Activated effector memory CD4-positive, alpha-beta T cell treated with anti-CD3 and anti-CD28 coated beads, Interleukin-2, amount 50 U/mL, for 16 hours (primary cell): ENCODE measurements around the gene TACR1.
"Not testable (repeated sequence)": the region's sequence is repeated elsewhere in the genome, so short reads cannot be mapped to it uniquely, and the experiment has no call there.

Experiments
- DNase-seq: peaks from one replicate; pipeline ENCODE4 v3.0.0-alpha.2; 2020

TACR1 gene

DNA sequence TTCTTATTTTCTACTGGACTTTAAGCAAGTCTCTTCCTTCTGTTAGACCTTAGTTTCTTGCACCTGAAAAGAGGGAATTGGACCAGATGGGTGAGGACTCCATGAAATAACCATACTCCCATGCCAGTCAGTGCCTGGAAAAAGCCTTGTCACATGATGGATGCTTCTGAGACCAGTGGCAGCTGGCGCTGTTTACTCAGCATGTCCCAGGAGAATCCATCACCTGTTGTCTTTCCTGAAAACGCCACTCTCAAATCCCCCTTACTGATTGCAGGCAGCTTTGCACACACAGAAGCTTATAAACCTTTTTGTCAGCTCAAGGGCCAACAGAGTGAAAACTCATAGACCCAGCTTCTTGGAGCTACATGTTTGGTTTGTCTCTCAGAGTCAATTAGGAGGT, 123.2 kb downstream of the TACR1 start:
- DNase-seq: no peak

DNA sequence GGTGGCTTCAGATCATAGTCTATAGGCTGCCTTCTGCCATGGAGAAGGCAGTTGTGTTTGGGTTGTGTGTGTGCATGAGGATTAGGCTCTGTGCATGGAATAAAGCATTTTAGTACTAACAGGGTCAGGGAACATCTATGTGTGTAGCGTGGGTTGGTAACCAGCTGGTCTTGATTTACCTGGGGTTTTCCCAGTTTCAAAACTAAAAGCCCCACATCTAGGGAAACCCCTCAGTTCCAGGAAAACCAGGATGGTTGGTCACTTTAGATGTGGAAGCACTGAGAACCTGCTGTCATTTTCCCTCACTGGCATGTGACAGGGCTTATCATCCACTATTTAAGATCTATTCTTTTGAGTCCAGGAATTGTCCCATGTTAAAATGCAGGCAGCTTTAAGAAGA, 124.6 kb downstream of the TACR1 start:
- no peak for DNase-seq

DNA sequence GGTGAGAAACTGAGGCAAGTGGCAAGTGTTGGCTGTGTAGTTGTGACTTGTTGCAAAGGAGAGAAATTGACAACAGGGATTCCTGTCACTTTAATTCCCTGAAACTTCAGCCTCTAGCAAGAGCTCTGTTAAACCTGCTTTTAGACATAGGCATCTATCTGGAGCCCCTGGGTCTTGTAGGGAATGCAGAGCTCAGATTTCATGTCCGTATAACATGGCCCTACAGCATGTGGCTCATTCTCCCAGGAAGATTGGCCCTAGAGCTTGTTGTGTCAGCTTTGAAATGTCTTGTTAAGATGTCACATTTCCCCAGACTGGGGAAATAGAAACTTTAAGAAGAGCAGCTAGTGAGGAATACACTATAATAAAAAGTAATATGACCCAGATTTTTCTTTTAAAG, 125.1 kb downstream of the TACR1 start:
- DNase-seq: no peak

DNA sequence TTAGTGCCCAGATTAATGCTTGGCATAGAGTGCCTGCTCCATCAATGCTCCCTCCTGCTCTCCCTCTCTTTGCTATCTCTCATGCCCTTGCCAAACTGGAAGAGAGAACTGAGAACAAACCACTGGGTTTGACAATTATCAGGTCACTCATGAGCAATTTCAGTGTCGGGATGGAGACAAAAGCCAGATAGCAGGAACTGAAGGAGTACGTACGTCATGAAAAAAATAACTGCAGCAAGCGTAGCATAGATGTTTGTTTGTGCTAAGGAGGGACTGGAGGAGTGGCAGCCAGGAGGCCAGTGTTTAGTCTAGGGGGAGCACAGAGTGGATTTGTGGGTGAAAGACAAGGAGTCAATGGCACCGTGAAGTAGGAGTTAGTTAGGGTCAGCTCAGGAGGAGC, 127.6 kb downstream of the TACR1 start:
- DNase-seq: no peak

DNA sequence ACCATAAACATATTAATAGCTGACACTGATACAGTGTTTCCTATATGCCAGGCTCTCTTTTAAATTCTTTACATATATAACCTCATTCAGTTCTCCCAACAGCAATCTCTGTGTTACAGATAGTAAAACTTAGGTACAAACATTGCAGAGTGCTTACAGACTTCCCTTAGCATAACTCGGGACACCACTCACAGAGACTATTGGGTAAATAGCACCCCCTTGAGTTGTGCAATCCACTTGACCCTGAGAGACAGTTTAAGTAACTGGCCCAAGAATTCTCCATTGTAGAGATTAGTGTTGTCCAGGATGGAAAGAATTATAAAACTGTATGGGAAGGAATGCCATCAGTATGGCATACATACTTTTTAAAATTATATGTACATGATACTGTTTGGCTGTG, 130.8 kb downstream of the TACR1 start:
- DNase-seq: no peak

DNA sequence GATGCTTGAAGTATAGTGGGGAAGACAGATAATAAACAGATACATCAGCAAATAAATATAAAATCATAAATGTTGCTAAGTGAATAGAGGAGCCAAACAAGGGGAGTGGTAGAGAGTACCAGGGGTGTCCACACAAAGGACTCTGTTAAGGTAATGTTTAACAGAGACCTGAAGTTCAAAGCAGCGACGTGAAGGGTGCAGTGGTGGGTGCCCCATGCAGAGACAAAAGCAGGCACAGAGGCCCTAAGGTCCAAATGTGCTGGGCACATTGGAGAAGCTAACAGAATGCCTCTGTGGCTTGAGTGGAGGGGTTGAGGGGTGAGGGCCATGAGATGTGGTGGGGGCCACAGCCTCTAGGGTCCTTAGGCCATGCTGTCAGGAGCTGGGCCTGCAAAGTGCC, 131.8 kb downstream of the TACR1 start:
- DNase-seq: no peak

DNA sequence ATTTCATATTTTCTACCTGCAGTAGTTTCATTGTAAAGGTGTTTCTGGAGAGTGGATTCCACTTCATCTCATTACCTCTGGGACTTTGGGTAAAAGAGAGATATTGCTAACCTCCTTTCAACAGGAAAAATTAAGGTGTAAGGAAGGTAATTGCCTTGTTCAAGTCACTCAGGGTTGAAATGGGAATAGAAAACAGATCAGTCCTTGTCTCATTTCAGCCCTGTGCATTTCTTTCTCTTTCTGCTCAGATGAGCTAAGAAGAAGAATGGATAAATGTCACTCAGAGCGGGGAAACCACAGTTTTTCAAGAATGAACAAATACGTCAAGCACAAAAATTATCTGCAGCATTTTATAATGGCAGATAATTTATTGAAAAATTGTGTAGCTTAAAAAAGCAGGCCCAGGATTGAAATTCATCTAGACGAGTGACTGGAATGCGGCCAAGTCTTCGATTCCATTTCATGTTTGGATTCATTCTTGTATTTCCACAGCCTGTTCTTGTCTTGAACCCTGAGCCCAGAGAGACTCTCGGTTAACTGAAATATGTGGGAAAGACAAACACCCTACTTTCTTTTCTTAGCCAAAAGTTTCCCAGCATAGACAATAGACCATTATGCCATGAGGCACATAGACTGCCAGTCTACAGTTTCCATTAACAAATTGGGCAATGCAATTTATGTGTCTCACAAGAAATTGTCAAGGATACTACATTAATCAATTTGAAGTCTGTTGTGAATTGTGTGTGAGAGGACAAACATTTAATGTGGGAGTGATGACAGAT, 133.0 kb downstream of the TACR1 start:
- DNase-seq: no peak

DNA sequence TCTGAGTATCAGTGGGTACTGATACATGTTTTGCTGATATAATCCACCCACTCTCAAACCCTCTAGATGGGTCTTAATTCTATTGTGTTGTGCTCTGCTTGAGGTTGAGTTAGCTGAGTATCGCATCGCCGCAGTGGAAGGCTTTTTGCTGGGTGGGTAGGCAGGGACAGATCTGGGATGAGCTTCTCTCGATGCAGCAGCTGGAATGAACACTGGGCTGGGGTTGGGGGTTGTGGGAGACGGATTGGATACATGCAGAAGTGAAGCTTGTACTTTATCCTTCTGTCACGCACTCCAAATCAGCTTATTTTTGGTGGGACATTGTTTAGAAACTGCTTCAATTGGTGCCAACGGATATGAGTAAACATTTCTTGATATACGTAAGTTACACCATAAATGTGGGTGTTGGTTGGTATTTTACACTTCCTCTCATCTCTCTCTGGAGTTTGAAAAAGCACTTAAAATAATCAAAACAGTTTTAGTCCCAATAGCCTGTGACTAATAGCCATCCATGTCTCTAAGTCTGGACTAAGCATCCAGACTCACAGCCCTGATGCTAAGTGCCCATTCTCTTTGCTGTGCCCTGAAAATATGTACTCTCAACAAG, 133.8 kb downstream of the TACR1 start:
- DNase-seq: no peak

DNA sequence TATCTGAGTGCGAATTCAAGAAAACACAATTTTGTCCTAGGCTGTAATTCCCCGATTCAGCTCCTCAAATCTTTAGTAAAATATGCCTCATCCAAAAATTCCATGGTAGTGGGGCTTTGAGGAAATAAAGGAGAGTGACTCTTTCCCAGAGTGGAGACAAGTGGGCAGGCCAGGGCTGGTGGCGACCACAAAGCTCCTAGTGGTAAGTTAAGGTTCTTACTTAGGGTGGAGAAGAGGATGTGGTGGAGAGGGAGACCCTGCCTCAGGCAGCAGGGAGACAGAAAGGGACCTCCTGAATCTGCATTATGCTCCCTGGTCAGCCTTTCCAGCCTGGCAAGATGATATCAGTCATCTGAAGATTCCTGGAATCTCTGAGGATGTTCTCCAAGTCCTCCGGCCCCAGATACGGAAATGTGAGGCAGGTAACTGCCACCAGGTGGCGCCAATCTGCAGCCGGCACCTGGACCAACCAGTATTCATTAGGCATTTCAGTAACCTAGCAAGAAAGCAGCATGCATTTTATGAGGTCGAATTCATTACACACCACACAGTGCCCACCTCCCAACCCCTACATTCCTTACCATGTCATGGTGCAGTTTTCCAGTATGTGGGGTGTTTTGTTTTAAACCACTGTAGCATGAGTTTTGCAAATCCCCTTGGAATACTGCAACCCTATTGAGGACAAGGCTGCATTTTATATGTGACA, 134.5 kb downstream of the TACR1 start:
- DNase-seq: peak; percentile 81

DNA sequence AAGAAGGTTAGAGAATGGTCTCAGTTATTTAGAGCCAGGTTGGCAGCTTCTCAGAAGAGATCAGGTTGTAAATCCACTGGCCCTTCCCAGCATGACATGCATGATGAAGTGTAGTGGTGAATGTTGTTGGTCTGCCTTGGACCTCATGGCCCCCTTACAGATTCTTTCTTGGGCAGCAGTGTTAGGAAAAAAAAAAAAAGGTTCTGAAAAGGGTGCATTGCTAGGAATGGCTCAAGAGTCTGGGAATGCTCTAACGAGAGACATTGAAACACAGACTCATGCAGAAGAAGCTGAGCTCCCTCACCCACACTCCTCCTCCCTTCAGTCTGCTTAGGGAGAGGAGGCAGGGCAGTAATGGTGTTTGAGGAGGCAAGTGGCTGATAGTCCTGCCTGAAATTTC, 135.4 kb downstream of the TACR1 start:
- no peak for DNase-seq

DNA sequence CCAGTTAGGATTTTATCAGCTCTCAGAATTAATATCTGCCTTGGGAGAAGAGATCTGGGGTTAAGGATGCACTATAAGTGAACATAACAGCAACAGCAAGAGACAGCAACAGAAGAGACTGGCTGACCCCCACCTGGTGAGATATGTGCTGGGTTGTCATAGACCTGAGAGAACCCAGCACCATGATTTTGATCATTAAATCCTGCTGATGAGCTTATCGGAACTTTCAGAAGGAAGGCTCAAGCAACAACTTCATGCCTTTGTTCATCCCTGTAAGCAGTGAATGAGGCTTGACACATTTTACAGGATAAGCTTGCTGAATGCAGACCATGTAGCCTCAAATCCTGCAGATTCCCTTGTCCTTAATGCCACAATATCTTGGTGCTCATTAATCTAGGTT, 140.9 kb downstream of the TACR1 start:
- no peak for DNase-seq

DNA sequence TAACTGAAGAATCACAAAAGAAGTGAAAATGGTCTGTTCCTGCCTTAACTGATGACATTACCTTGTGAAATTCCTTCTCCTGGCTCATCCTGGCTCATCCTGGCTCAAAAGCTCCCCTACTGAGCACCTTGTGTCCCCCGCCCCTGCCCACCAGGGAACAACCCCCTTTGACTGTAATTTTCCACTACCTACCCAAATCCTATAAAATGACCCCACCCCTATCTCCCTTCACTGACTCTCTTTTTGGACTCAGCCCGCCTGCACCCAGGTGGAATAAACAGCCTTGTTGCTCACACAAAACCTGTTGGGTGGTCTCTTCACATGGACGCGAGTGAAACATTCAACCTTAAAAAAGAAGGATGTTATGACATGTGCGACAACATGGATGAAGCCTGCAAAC, 142.2 kb downstream of the TACR1 start:
- not testable (repeated sequence) for DNase-seq

DNA sequence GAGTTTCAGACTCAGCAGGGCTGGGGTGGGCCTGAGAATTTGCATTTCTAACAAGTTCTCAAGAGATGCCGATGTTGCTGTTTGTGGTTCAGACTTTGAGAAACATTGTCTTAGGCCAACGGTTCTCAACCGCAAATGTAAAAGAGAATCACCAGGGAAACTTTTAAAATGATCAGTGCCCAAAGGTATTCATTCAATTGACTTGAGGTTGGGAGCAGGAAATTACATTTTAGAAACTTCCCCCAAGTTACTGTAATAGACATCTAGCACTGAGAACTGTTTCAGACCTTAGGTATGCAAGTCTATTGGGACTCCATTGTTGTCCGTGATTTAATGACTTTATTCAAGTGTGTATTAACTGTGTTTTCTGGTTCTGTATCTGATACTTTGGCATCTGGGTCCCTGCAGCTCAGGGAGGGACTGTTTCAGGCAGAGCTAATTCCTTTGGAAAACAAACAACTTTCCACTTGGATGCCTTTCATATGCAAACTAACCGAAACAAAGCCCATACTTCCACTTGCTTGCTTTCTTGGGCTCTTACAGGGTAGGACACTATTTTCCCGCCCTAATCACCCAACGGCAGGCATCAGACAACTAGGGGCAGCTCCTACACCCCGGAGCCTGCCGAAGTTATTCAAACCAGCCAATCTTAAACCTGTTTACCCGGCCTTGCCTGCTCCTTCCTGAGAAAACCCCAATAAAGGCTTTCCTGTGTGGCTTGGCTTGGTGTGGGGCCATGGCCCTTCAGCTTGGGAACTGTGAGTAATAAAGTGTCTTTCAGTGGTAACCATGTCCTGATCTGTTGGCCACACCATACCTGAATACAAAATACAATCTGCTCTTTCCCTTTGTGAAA, 143.3 kb downstream of the TACR1 start:
- DNase-seq: no peak

DNA sequence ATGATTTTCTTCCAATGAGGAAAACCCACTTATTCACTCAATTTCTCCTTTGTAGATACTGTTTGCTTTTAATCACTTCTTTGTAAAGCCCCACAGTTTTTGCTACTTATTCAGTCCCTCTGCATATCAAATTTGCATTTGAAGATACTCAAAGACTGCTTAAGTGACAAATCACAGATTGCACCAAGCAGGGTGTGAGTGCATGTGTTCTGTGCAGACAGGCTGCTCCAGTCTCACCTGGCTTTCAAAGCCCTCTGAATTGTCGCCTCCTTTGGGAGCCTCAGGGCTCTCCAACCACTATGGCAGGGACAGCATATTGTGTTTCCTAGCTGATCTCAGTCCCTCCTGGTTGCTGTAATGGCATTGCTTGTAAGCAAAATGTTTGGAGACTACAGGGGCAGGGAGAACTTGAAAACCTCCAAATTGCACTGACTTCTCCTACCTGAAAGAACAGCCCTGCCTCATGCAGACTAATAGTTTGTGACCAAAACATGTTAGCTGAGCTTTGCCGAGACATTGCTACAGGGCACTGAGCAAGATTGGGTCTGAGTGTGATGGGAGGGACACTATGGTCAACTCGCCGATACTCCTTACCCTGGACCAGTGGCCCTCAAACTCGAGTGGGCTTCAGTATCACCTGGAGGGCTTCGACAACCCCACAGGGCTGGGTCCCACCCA, 144.0 kb downstream of the TACR1 start:
- no peak for DNase-seq

DNA sequence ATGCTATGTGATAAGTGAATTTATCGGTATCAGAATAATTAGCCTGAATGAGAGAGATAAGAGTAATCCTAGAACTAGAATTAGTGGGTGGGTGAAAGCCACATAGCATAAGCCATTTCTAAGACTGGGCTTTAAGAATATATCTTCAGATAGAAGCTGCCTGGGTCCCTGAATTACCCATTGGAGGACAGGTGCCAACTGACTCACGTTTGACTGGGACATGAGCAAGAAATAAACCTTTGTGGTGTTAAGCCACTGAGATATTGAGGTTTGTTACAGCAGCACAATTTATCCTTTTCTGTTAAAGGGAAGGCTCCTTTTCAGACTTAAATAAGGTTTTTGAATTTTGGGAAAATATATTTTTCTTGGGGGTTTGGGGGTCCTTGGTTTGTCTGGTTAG, 145.0 kb downstream of the TACR1 start:
- DNase-seq: no peak

DNA sequence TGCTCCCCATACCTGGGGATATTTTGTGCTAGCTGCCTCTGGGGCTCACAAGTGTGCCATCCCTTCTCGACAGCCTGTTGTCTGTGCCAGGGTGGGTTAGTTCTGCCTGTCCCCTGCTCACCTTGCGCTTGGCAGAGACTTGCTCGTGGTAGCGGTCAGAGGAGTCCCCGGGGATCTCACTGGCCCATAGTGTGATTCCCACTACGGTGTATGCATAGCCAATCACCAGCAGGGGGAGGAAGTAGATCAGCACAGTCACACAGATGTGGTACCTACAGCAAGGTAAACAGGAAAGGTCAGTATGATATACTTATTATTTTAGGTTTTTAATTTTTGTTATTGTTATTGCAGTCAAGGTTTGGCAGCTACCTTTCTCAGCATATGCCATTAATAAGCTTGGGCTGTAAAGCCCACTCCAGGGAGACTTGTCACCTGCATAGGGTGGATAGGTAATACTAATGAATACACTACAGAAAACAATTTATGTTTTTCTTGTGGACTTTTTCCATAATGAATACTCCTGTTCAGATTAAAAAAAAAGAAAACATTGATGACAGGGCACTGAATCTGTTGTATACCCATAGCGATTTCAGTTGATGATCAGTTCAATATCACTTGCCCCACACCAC, 145.7 kb downstream of the TACR1 start:
- DNase-seq: no peak

DNA sequence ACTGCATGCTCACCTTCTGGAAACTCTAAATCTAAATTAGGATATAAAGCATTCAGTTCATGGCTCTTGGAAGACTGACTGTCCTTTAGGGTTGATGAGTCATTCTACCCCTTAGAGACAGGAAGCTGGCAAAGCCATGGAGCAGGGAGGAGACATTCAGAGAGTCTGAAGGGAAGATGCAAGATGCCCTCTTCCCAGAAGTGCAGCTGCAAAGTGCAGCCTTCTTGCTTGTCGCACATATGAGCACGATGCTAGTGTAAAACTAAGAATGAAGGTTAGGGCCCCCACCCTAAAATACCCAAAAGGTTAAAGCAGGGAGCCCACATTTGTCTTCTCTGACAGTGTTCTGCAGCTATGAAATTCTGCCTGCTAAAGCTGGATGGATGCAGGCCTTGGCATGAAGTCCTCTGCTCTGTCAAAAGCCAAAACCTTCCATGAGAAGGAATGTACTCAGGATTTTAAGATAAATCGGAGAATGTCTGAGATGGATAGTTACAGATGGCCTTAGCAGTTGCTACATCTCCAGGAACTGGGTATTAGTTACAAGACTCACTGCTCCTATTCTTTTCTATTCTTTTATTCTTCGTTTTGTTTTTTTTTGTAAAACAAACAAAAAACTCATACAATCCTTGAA, 151.2 kb downstream of the TACR1 start:
- no peak for DNase-seq

DNA sequence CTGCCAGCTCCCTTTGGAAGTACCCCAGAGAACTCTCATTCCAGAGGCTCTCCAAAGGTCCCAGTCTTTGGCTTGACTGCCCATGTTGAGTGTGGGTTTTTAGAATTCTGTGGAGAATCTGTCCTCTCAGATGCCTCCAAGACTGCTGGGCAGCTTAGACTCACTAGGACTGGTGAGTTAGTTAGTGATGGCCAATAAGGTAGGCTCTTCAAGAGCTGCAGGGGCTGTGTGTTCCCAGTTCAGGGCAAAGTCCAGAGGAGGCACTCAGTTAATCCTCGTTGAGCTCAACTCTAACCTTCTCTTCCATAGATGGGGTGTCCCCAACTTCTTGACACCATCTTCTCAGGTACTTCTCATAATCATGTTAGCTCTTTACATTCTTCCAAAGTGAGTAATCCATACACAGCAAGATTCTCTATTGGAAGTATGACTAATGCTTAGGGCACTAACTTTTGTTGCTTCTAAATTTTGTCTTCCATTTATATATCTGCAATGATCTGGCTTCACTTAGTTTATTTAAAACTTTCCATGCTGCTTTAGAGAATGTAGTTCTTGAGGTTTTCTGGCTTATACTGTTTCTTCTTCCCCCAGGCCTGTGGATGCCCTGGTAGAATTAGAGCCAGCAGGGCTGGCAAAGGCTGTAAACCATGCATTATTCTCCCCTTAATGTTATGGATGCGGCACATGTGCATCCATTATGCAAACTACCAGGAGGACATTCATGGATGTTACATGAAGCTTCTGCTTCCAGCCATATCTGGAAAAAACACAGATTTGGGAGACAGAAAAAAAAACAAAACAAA, 151.9 kb downstream of the TACR1 start:
- no peak for DNase-seq

DNA sequence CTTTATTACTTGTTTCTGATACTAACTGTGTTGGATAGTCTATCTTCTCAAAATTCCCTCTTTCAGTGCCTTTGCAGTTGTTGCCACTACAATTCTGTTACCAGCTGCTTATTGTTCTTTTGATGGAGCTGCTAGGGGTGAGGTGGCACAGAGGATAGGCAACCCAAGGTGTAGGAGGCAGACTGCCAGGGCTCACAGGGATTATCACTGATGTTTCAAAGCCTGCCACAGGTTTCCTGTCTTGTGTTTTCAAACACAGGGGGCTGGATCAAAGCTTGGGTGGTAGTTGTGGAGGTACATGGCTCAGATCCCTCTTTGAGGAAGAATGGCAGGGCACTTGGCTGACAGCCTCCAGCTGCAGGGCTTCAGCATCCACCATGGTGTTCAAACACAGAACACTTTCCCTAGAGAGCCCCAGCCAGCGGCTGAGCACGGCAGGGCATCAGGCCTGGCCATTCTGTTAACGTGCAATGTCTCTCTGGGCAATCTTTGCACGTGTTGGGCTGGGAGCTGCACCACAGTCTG, 153.7 kb downstream of the TACR1 start:
- DNase-seq: no peak

DNA sequence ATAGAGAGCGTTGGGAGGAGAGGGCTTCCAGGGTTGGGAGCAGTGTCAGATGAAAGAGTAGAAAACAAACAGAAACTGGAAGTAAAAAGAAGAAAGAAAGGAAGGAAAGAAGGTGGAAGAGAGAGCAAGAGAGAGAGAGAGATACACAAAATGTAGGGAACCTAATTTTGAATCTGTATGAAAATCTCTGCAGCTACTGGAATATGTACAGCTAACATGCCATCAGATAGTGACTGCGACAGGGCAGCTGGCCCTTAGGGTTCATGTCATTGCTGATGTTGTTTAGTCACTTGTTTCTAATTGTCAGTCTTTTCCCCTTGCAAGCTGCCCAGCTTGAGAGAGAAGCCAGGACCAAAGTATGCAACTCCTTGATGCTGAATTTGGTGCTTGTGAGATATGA, 155.0 kb downstream of the TACR1 start:
- no peak for DNase-seq

DNA sequence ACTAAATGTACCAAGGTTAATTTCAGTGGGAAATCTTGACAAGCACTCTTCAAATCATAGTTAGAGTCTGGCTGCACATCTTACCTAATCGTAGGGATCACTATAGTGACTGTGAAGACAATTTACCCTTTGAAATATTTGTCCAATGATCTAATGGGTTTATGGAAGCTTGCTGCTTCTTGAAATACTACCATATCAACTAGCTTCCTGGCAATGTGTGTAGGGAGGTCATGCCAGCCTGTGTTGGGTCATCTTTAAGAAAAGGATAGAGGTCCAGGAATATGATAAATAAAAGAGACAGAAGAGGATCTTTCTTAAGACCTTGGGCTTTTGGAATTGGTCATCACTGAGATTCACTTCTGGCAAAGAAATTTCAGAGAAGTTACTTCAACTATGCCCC, 156.5 kb downstream of the TACR1 start:
- no peak for DNase-seq
